CD4-positive, alpha-beta T cell treated with Interleukin-21 for 1 hour (primary cell): Measurements from ENCODE around the gene CHST11.

Experiments used
- DNase-seq: peaks from one replicate; pipeline ENCODE4 v3.0.0-alpha.2; 2020

The CHST11 gene

DNA sequence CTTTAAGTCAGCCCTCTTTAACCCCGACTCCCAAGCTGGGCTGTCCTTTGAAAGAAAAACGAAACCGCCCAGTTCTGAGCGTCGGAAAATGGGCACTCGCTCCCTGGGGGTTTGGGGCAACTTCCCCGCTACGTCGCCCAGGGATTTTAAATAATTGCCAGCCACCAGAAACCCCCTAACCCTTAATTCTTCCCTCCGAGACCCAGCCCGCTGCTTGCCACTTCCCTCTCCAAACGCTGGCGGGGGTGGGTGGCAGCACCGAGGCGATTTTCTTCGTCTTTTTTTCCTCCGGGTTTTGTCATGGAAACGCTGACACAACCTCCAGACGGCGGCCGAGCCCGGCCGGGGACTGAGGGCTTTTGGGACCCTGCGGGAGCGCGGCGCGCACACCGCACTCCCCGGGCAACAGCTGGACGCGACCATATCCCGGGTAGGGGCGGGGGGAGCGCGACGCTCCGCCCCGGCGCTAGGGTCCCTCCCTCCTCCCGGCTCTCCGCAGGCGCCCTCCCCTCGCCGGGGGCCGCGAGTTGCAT lies at the start of gene CHST11:
Gene CHST11 (plus strand): TSS at position 532 of the 533 bp plus-strand sequence.
- peak; percentile 82 for DNase-seq

GRCh38 chr12:104407438-104407837 lies 49.3 kb upstream of the CHST11 start:
- no peak for DNase-seq

GRCh38 chr12:104407922-104408321 lies 48.8 kb upstream of the CHST11 start:
- DNase-seq: no peak

DNA sequence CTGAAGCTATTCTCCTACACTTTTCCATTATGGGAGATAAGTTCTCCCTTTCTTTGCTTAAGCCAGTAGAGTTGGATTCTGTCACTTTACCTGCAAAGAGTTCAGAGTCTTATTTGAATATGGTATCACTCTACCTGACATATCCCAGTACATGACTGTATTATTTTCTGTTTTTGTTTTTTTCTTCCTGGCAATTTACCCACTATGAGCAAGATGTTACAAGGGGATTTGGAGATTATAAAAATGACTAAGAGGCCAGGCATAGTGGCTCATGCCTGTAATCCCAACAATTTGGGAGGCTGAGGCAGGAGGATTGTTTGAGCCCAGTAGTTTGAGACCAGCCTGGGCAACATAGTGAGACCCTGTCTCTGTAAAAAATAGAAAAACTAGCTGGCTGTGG lies 46.4 kb upstream of the CHST11 start:
- DNase-seq: no peak

DNA sequence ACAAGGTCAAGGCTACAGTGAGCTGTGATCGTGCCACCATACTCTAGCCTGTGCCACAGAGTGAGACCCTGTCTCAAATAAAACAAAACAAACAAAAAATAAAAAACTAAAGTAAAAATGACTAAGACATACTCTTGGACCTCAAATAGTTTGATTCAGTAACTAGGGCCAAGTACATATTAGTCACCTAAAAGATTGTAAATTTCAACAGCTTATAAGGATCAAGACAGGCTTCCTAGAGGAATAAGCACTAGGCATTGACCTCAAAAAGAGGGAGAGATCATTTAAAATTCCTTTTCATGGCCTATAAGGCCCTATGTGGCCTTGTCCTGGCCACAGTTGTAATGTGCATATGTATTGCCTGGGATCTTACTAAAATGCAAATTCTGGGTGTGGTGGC lies 46.0 kb upstream of the CHST11 start:
- DNase-seq: no peak

DNA sequence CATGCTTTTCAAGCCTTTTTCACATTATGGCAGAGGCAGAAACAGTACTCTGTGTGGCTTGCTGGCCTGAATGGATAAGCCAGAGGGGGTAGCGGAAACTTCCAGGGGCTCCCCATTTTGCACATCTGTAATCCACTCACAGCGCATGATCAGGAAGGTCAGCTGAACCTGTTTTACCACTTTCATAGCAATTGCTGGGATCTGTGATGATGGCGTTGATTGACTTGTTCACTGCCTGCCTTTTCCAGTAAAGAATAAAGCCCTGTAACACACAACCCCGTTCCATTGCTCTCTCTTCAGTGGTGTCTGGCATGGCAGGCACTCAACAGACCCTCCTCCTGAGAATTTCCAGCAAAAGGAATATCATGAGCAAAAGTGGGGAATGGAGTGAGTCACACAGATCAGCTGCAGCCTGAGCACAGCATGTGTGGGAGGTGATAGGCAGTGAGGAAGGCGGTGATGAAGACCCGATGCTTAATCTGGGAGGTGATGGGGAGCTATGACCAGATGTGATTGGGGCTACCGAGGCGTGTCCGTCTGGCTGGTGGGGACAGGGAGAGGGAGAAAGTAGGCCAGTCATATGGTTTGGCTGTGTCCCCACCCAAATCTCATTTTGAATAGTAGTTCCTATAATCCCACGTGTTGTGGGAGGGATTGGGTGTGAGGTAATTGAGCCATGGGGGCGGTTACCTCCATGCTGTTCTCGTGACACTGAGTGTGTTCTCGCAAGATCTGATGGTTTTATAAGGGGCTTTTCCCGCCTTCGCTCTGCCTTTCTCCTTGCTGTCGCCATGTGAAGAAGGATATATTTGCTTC lies 44.7 kb upstream of the CHST11 start:
- no peak for DNase-seq

DNA sequence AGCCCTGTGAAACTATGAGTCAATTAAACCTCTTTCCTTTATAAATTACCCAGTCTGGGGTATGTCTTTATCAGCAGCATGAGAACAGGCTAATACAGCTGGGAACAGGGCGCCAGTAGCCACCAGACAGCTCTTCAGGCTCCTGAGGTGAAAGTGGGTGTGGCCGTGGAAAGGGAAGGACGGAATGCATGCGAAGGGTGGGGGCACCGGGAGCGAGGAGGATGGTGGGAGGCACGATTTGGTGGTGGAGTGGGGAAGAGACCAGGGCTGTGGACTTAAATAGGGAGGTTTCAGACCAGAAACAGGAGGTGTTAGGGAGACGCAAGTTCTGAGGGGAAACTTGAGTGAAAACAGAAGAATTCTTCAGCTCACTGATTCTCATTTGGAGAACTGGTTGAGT lies 44.1 kb upstream of the CHST11 start:
- DNase-seq: no peak

- DNase-seq: no peak
Observed at GRCh38 chr12:104413330-104413729, 43.4 kb upstream of the CHST11 start.

GRCh38 chr12:104414581-104415341 lies 42.0 kb upstream of the CHST11 start:
- DNase-seq: no peak

DNA sequence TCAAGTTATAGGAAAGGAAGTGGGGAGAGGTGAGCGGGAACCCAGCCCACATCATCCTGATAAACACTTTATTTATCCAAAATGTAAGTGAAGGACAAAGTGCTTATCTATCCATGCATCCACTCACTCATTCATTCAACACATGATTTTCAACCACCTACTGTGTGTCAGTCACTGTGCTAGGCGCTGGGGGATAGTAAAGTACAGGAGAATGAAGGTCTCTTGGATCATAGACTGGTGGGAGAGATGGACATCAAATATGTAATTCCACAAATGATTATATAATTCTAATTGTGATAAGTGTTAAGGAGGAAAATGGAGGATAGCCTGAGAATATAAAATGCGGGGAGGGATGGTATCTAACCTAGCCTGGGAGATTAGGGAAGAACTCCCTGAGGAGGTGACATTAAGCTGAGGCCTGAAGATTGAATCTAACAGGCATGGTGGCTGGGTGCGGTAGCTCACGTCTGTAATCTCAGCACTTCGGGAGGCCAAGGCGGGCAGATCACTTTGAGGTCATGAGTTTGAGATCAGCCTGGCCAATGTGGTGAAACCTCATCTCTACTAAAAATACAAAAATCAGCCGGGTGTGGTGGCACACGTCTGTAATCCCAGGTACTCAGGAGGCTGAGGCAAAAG lies 41.3 kb upstream of the CHST11 start:
- DNase-seq: no peak

DNA sequence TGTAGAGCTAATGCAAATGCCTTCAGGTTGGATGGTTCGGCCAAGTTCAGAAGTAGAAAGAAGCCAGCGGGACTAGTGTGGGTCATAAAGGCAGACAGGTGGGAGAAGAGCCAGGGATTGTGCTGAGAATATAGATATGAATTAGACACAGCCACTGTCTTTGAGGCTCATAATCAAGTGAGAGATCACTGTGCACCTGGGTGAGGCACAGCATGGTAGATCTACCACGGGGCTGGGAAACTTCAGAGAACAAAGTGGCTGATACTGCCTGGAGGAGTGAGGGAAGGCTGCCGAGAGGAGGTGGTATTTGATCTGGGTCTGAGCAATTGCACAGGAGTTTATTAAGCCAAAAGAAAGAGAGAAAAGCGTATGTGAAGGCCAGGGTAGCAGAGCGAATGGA lies 40.6 kb upstream of the CHST11 start:
- no peak for DNase-seq

- DNase-seq: no peak
Observed at GRCh38 chr12:104416585-104416984, 40.2 kb upstream of the CHST11 start.

- no peak for DNase-seq
Observed at GRCh38 chr12:104419717-104420116, 37.0 kb upstream of the CHST11 start.

GRCh38 chr12:104420868-104421267 lies 35.9 kb upstream of the CHST11 start:
- no peak for DNase-seq

GRCh38 chr12:104421343-104421742 lies 35.4 kb upstream of the CHST11 start:
- no peak for DNase-seq

DNA sequence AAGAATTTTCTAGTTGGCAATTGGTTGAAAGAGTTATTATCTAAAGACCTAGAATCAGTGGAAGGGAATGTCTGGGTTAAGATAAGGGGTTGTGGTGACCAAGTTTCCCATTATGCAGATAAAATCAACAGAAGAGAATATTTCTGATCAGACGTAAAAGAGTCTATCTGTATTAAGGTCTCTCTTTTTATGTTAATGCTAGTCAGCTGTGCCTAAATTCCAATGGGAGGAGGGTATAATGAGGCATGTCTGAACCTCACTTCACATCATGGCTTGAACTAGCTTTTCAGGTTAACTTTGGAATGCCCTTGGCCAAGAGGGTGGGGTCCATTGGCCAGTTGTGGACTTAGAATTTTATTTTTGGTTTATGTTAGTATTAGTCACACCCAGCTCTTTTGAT lies 34.3 kb upstream of the CHST11 start:
- no peak for DNase-seq

DNA sequence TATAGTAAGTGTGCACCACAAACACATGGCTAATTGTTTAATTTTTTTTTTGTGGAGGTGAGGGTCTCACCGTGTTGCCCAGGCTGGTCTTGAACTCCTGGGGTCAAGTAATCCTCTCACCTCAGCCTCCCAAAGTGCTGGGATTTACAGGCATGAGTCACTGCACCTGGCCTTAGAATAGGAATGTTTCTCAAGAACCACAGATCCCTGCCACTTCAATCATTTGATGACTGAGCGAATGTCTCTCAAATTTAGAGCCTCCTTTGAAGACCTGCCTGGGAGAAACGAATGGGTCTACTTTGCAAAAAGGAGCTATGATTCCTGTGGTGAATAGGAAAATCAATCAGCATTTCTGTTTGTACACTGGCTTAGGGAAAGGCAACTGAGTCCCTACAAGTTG lies 33.5 kb upstream of the CHST11 start:
- DNase-seq: no peak

- DNase-seq: no peak
Observed at GRCh38 chr12:104423809-104424208, 32.9 kb upstream of the CHST11 start.

- no peak for DNase-seq
Observed at GRCh38 chr12:104424955-104425354, 31.8 kb upstream of the CHST11 start.

DNA sequence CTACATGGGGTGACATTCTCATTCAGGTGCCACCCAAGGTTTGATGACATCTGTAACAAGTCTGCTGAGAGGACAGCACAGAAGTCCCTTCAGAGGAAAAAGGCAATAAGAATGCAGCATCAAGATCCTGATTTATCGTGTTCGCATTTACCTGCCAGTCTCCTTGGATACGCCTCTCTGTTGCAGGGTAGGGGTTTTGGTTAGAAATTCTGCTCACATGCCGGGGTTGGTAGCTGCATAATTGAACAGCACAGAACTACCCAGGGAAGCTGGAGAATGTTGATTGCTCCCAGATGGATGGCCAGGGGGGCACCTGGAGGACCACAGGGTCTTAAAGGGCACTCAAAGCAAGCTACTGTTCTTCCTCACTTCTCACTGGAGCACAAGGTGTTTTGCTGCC lies 31.1 kb upstream of the CHST11 start:
- DNase-seq: no peak

- no peak for DNase-seq
Observed at GRCh38 chr12:104426926-104427546, 29.7 kb upstream of the CHST11 start.

DNA sequence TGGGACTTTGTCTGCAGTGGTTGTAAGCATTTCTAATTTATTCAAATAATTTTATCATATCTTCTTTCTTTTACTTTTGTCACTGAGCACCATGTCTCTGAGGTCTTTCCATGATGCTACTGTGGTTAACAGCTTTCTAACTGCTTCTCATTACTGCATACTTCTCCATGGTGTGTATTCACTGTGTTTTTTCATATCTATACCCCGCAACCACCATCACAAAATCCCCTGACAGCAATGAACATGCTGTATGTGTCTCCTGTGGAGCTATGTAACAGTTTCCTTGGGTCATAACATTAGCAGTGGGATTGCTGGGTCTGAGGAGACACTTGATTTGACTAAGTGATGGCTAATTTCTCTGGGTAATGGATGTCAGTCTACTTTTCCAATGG lies 29.2 kb upstream of the CHST11 start:
- peak; percentile 20 for DNase-seq

DNA sequence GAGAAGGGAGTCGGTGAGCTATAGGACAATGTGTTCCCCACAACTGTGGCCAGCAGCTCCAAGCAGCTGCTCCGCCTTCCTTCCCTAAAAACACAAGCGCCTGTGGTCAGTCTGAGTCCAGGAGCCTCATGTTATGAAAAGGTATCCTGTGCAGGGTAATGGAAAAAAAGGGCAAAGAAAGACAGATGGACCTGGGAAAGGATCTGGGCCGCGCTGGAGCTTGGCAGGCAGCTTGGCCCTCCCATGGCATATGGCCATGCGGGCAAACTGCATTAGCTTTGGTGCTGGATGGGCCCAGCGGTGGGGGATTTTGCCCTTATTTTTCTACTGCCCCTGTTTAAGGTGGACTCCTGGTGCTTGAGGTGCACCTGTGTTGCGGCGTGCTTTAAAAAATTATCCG lies 23.7 kb upstream of the CHST11 start:
- no peak for DNase-seq
